Esophagus muscularis mucosa (tissue), 4 donors: ENCODE results near the gene GLRX2. TPM values are rescaled to one million over a fixed set of nuclear protein-coding genes. Genes with fewer than 3 reads are reported as not detected.
A peak's percentile ranks its signal among the peaks of the same experiment; 100 is the strongest.

Experiments
- DNase-seq: peaks from one replicate; pipeline ENCODE4 v3.0.0-alpha.2; 2017; ENCODE audit errors: extremely low spot score
- H3K27ac ChIP-seq, 4 donors: fragments of 200-600 bp; sonication (generic); replicated peaks in 1 of 4; 1 replicate in 3 of 4; 2 replicates in 1 of 4; pipeline ENCODE4 v1.5.1; 2016 to 2019; ENCODE audit warnings: mild to moderate bottlenecking in 1 of 4
- H3K27me3 ChIP-seq, 4 donors: fragments of 200-600 bp; sonication (generic); one replicate each; pipeline versions ENCODE4 v1.5.1 to v1.6.0; 2016 to 2019
- H3K36me3 ChIP-seq, 4 donors: fragments of 200-600 bp; sonication (generic); one replicate each; pipeline ENCODE4 v1.5.1; 2016 to 2019
- H3K4me1 ChIP-seq, 4 donors: fragments of 200-600 bp; sonication (generic); one replicate each; pipeline ENCODE4 v1.5.1; 2016 to 2019
- H3K4me3 ChIP-seq, 4 donors: fragments of 200-600 bp; sonication (generic); 1 replicate in 2 of 4; 2 replicates in 2 of 4; pipeline ENCODE4 v1.5.1; 2016 to 2019; ENCODE audit warnings: mild to moderate bottlenecking in 4 of 4, moderate library complexity in 1 of 4
- H3K9me3 ChIP-seq, 4 donors: fragments of 200-600 bp; sonication (generic); 1 replicate in 3 of 4; 2 replicates in 1 of 4; pipeline ENCODE4 v1.5.1; 2016 to 2019
- CTCF ChIP-seq, 3 experiments: fragments of 200-600 bp in 2 of 3; fragments of 450-650 bp in 1 of 3; sonication (generic) in 2 of 3; IDR thresholded peaks; one replicate each; pipeline ENCODE4 v1.5.1; 2017 to 2019; ENCODE audit warnings: antibody characterized with exemption in 3 of 3, mild to moderate bottlenecking in 2 of 3, moderate library complexity in 1 of 3
- EP300 ChIP-seq: sonication (generic); formaldehyde crosslinking; IDR thresholded peaks from one replicate; pipeline ENCODE4 v1.6.1; 2017; ENCODE audit warnings: antibody characterized with exemption
- POLR2A ChIP-seq: fragments of 450-650 bp; IDR thresholded peaks from one replicate; pipeline ENCODE4 v1.6.1; 2017; ENCODE audit warnings: antibody characterized with exemption, moderate library complexity, mild to moderate bottlenecking, low read depth
- POLR2AphosphoS5 ChIP-seq, 2 donors: sonication (generic); formaldehyde crosslinking; IDR thresholded peaks; one replicate each; pipeline ENCODE4 v1.6.1; 2017; ENCODE audit warnings: antibody characterized with exemption in 2 of 2
- WGBS: methylation state at CpG from one replicate; pipeline ENCODE4 v1.1.5; 2018; 5-methylcytosine and 5-hydroxymethylcytosine counted together
- intact Hi-C: fragments of 100-400 bp; cut with DNase I; formaldehyde crosslinking; loops from one replicate; pipeline ENCODE4 v1.15.1; 2023
- total RNA-seq, 4 donors: library from RNA; depleted of rRNA; stranded (reverse); fragments of >200 nt; gene quantifications; one replicate each; pipeline versions ENCODE4 v1.1.0 to v1.2.1, GENCODE V29; 2016

The GLRX2 gene
- total RNA-seq, 4 donors from 2014 or later, result 8.1 to 12.1 (median 10.0) TPM

GRCh38 chr1:193123751-193124150 is 18.5 kb upstream of the GLRX2 start:
- H3K36me3 ChIP-seq, result peaks cover 9 to 28% (median 11%) of the 10 kb centered on the region in 4 donors
- no peaks in the 10 kb centered on the region for H3K9me3 ChIP-seq
- no peak for DNase-seq
- intact Hi-C loops, result loop anchor here (10.0 kb wide), 2 partner anchors 319 to 649 kb away; partner anchors contain the start of gene RGS2
- no peaks in the 10 kb centered on the region for H3K27me3 ChIP-seq
- TF ChIP-seq CTCF (IDR thresholded peaks at IDR 0.05) (no peak), EP300 (no peak), POLR2A (no peak), POLR2AphosphoS5 (IDR thresholded peaks at IDR 0.05) (no peak)
- no peak overlapping the region for H3K27ac ChIP-seq
- peak overlapping the region in 3 of 4 donors; percentile 12 to 91 (median 81) for H3K4me3 ChIP-seq
- H3K4me1 ChIP-seq, result peaks cover 29 to 56% (median 52%) of the 10 kb centered on the region in 4 donors

- H3K36me3 ChIP-seq, result peaks cover 4 to 20% (median 10%) of the 10 kb centered on the region in 4 donors
- intact Hi-C loops, result loop anchor here (1.0 to 10.0 kb wide), 4 partner anchors 17 to 647 kb away; partner anchors contain the start of genes GLRX2, RGS2, RO60 and UCHL5
- no peaks in the 10 kb centered on the region for H3K27me3 ChIP-seq
- WGBS, result 0% methylated on average over 36 of the region's 85 CpGs
- peak; percentile 99 for DNase-seq
- H3K9me3 ChIP-seq, result no peaks in the 10 kb centered on the region
- peak within 1 kb of the TSS; percentile 81 to 91 (median 82) for H3K4me3 ChIP-seq
- H3K27ac ChIP-seq, result peak within 1 kb of the TSS; percentile 94 to 97 (median 96)
- TF ChIP-seq POLR2AphosphoS5 (IDR thresholded peaks at IDR 0.05) (peak; percentile 95 to 97), POLR2A (peak; percentile 66), EP300 (no peak), CTCF (IDR thresholded peaks at IDR 0.05) (peak; percentile 89 to 91 (median 91))
- peaks cover 29 to 43% (median 41%) of the 10 kb centered on the region in 4 donors for H3K4me1 ChIP-seq
These were observed 16.7 kb upstream of the GLRX2 start, which contains the start of gene CDC73 for GRCh38 chr1:193121616-193122593. Gene CDC73, plus strand, starts transcription at chr1:193122031. Its CDS starts 170 bp downstream, at chr1:193122201.

- H3K27ac ChIP-seq, result peak overlapping the region in 2 of 4 donors; percentile 94 to 97
These were observed 15.5 kb upstream of the GLRX2 start for GRCh38 chr1:193120604-193121166.

More at GRCh38 chr1:193120604-193121166, 15.5 kb upstream of the GLRX2 start:
- WGBS, result 81% methylated on average over 6 of the region's 6 CpGs
- Histone ChIP-seq H3K36me3 (peaks cover under 1 to 8% (median 7%) of the 10 kb centered on the region in 4 donors), H3K4me3 (peak overlapping the region; percentile 81 to 91 (median 82)), H3K4me1 (peaks cover 35 to 43% (median 39%) of the 10 kb centered on the region in 4 donors), H3K27me3 (no peaks in the 10 kb centered on the region), H3K9me3 (no peaks in the 10 kb centered on the region)
- intact Hi-C loops, result loop anchor here (1.0 to 10.0 kb wide), 4 partner anchors 15 to 646 kb away; partner anchors contain the start of genes GLRX2, RGS2, RO60 and UCHL5
- DNase-seq, result no peak
- no peak for TF ChIP-seq EP300
- no peak for TF ChIP-seq POLR2AphosphoS5 (IDR thresholded peaks at IDR 0.05)
- no peak for TF ChIP-seq CTCF (IDR thresholded peaks at IDR 0.05)
- TF ChIP-seq POLR2A, result no peak
